T-helper 9 cell (primary cell): ENCODE measurements around the gene MEGF6.

Experiments
- DNase-seq: peaks from one replicate; pipeline ENCODE4 v3.0.0-alpha.2; 2020

The MEGF6 gene

DNA sequence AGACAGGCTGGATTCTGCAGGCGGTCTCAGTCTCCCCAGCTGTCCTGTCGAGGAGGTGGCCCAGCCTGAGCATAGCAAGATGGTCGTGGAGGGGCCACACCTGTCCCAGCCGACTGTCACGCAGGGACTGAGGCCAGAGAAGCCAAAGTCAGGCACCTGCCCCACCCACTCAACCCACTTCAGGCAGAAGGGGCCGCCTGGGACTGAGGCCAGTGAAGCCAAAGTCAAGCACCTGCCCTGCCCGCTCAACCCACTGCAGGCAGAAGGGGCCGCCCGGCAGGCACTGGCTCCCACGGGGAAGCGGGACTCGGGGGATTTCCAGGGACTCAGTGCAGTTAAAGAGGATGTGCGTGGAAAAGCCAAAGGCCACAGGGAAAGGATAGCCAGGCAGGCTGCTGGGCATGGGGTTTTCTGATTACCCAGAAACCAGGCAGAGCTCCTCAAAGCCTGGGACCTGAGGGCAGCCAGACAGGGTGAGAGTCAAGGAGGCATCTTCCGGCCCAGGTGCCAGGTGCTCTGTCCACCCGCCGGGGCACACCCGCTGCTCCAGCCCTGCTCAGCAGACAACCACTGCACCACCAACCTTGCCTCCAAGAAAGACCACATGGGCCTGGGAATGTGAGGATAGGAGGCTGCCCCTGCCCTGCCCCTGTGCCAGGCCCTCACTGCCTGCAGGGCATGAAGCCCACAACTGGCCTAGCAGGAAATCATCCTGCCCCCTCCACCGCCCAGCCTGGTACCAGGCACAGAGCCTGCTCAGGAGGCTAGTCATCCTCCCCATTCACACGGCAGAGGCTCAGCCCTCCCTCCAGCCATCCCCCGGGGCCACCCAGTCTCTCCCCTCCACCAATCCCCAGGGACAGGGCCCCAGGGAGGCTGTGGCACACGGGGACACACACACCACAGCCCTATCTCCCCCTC is 41.0 kb downstream of the MEGF6 start:
- no peak for DNase-seq

DNA sequence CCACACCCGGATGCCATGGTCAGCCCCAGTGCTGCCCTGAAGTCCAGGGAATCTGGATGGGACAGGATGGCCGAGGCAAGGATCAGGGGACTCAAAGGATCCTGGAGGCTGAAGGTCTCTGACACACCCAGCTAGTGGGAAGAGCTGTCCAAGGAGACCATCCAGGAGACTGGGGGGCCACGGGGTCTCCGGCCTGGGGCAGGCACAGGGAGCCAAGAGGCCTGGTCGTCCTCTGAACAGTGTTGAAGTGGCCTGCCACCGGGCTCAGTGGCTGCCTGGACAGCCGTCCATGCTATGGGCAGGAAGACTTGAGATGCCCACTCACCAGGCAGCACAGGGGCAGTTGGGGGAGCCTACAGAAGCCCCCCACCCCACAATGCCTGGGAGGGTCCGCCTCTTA is 41.9 kb downstream of the MEGF6 start:
- no peak for DNase-seq

DNA sequence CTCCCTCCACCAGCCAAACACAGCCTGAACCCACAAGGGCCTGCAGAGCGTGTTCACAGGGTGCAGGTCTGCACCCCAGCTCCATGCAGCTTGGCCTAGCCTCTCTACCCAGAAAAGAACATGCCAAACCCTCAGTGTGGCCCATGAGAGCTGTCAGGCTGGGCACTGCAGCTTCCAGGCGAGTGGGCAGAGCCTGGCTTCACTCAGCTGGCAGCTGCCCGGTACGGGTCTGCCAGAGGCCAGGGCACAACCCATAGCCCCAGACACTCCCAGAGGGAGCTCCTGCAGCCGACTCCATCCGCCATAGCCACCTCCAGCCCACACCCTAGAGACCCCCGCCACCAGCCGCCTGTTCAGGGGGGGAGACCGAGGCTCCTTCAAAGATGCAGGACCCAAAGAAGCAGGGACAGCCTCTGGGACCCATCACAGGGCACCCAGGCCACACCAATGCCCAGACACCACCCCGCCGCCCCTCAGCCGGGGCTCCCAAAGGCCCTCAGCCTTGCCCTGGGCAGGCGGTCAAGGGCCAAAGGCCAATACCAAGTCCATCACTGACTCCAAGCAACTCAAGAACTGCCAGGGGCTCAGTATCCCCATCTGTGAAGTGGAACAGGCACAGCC is 42.4 kb downstream of the MEGF6 start:
- no peak for DNase-seq

DNA sequence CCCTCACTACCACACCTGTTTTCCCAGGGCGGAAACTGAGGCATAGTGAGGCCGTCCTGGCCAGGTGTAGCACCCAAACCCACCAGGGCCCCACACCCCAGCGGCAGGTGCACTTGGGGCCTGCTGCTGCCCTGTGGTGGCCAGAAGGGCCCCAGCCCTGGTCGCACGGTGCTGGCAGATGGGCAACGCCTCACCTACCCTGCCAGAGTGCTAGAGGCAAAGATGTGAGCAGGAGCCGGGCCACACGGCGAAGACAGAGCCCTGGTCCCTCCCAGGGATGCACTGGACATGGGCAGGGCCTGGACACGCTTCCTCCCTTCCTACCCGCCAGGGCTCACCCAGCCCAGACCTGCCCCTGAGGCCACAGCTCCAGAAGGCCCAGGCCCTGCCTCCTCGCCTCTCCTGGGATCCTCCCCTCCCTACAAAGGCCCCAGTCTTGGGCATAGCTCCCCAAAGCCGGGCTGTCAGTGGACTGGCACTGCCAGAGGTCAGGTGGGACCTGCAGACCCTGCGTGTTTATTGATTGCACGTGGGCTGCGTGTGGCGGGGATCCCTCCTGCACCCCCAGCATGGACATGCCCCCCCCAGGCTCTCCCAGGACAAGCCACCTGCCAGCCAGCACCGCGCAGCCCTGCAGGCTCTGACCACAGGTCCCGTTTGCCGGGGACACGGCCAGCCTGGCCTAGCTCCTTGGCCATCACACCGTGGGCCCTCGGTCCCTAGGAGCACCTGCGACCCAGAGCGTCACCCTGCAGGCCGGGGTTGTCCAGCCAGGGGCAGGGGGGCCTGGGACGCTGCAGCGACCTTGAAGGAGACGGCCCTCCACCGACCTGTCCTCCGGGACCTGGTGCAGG is 44.1 kb downstream of the MEGF6 start:
- DNase-seq: no peak

DNA sequence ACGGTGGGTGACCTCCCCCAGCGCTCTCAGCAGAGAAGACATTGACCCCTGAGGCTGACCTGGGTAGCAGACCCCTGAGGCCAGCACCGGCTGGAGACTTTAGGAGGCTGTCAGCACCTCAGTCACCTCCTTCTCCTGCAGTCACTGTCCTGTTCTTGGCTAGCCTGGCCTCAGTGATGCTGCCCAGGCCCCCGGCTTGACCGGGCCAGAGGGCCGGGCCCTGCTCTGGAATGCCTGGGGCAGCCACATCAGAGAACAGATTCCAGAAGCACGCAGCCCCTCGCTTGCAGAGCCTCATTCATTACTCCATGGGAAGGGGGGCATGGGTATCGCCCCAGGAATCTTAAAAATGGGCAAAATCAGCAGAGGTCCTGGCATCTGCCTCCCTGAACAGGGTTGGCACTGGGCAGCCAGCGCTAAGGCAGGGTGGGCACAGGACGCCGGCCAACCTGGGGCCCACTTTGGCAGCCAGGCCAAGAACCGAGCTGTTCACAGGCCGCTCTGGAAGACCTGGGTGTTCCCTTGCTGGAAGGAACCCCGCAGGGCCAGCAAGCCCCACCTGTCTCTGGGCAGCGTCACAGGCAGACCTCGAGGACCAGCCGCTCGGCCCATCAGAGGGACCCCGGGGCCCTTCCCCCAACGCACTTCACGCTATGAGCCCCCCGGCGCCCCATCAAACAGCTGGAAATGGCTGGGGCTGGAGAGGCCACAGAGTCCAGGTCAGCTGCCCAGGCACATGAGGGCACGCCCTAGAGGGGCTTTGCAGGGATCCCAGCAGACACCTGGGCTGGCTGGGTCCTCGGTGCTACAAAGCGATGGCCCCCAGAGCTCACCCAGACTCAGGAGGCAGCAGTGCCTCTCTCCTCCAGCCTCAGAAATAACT is 45.1 kb downstream of the MEGF6 start:
- no peak for DNase-seq

DNA sequence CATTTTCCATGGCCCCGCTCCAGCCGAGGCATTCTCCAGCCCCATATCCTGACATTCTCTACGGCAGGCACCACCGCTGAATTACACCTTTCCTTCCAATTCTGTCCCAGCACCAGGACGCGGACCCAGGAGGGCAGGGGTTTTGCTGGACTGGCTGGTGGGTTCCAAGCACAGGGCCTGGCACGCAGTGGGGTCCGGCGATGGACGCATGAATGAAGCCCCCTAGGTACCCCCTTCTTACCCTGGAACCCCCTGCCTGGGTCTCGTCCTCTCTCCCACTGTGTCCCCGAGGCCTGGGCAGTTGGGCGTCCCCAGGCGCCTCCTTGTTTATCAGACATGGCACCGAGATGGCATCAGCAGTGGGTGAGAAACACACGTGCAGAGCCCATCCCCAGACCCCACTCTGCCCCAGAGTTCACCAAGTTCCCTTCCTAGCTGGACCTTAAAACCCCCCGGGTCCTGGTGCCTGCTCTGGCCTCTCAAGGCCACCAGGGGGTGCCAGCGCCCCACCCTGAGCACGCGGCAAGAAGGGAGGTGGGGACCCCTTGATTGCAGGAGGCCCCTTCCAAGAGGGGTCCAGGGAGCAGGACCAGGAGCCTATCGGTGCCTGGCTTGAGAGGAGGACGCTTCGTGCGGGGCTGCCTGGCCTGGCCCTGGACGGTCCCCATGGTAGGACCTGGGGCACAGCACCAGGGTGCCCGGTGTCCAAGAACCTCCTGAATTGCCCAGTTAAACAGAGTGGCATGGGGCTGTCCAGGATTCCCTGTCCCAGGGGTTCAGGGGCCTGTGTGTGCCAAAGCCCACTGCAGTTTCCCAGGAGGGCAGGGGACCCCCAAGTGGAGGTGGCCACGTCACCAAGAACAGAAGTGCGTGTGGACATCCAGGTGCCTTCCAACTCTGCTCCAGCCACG is 46.1 kb downstream of the MEGF6 start:
- DNase-seq: peak; percentile 13

DNA sequence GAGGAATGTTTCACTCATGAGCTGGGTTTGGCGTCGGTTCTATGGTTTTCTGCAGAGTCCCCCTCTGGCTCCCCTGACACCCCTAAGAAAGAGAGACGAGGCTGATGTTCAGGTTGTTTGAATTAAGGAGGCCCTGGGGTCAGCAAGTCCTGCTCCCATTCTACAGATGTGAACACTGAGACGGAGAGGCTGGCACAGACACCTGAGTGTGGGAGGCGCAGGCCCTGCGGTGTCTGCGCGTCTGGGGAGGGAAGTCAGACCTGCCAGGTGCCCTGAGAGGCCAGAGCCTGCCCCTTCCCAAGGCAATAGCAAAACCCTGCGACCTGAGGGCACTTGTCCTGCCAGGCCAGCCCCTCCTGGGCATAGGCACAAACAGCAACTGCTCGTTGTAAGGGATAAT is 47.7 kb downstream of the MEGF6 start:
- DNase-seq: no peak

DNA sequence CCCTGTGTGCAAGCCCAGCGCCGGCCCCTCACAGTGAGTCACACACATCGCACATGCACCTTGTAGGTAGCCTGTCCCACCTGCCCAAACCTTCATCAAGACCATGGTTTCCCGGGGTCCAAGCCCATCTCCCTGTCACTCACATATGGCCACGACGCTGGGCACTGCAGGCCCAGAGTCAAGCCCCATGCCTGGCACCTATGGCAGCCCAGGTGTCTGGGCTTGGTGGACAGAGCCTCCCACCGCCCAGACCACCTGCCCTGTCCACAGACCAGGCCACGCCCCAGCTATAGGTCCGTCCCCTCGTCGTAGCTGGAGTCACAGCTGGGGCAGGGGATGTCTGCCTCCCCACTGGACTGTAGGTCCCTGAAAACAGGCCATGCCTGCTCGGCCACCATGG is 48.2 kb downstream of the MEGF6 start:
- DNase-seq: no peak

DNA sequence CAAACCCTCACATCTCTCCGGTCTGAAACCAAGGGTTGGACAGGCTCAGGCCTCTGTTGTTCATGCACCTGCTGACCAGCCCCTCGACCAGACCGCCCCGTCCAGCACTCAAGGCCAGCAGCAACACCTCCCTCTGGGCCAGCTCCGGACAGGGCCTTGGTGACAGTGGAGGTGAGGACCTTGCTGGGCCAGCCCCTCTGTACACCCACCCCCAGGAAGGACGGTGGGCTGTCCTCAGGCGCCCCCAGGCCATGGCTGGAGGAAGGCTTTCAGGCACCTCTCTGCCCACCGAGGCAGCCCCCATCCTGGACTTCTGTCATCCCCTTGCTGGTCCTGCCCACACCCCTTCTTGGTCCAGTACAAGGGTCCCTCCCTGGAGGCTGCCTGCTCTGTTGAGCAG is 48.6 kb downstream of the MEGF6 start:
- DNase-seq: no peak

DNA sequence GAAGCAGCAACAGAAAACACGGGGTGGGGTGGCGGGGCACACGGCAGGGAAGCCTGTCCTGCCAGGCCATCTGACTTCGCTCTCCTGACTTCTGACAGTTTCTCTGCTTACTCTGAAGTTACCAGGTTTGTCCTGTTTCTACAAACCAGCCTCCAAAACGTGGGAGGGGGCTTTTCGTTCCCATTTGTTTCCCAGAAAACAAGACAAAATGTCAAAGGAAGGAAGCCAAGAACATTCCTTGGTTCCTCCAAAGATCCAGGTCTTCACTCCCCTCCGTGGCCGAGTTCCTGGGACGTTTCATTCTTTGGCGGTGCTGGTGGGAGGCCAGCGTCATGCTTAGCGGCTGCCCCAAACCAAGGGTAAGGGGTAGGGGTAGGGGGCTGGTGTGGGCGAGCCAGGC is 49.6 kb downstream of the MEGF6 start:
- no peak for DNase-seq

DNA sequence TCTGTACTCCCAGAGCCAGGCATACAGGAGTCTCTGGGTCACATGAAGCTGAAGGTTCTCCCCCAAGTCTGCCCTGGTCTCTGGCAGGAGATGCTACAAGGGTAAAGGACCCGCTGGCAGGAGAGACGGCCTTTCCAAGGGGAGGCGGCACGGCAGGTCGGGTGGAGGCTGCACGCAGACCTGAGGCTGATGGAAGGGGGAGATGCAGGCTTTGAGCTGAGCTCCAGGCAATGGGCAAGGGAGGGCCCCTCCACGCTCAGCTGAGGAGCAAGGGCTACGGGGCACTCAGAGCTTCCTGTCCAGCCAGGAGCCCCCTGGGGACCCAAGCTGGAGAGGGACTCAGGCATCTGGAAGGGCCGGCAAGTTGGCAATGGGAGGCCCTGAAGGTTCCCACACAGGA is 50.3 kb downstream of the MEGF6 start:
- DNase-seq: no peak

DNA sequence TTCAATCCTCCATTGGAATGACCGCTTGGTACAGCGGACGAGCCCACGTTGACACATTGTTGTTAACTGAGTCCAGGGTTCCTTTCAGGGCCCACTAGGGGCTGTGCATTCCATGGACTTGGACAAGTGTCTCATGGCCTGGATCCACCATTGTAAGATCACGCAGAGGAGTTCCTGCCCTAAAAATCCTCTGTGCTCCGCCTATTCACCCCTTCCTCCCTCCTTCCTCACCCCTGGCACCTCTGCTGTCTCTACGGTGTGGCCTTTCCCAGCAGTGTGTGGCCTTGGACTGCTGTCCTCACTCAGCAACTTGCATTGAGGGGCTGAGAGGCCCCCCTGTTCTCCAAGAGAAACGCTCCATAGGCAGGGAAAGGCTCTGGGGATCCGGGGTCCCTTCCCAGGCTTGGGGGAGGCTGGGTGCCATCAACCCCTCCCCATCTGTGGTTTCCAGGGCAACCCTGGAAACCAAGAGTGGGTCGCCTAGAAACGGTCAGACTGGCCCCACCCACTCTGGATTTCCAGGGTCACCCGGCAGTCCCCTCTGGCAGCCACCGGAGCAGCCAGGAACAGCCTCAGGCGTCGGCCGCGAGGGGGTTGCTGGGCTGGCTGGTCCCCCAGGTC is 50.9 kb downstream of the MEGF6 start:
- no peak for DNase-seq

DNA sequence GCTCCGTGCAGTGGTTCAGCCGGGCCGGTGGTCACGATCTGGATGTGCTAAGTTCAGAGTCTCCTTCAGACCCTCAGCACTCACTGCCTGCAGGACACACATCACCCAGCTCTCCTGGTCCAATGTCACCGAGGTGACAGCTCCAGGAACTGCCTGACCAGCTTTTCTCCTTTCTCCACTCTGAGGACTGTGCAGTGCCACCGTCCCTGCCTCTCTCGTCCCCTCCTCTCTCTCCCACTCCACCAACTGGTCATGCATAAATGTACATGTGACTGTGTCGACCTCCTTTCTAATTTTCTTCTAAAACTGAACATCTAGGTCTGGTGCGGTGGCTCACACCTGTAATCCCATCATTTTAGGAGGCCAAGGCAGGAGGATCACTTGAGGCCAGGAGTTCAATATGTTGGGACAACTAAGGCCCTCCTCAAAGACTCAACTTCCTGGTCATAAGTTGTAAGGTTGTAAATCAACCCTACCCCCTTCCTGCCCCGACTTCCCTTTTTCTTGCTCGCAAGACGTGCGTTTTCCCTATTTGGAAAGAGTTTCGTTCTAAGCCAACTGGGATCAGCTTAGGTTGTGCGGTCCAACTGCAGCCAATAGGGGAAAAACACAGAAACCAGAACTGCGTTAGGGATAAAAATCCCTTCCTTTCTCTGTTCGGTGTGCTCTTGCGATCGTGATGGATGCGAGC is 53.1 kb downstream of the MEGF6 start:
- DNase-seq: no peak

DNA sequence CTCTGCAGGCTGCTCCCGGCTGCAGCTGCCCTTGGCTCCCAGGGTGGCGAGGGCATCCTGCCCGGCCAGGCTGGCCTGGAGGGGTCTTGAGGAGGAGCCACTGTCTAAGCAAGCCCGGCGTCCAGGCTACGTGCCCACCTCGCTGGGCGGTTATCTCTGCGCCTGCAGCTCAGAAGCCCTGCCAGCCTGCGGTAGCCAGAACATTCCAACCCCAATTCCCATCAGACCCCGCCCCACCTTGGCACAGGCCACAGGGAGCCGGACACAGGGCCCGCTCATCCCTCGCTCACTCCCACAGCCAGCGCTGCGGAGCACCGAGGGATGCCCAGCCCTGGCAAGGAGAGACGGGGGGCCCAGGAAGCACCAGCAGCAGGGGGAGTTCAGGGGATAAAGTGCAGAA is 53.9 kb downstream of the MEGF6 start:
- no peak for DNase-seq

DNA sequence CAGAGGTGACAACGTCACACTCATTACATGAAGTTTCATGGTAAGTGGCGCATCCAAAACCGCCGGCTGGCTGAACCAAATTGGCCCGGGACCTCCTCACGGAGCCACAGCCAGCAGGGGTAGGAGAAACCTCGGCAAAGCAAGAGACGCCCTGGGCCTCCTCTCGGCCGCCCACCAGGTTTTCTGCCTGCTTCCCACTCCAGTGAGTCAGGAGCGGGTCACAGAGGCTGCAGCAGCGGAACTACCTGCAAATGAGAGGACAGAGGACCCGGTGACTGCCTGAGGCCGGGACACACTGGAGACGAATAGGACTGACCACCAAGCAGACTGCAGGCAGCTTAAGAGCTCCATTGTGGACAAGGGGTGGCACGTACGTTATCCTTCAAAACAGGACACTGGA is 55.0 kb downstream of the MEGF6 start:
- no peak for DNase-seq

DNA sequence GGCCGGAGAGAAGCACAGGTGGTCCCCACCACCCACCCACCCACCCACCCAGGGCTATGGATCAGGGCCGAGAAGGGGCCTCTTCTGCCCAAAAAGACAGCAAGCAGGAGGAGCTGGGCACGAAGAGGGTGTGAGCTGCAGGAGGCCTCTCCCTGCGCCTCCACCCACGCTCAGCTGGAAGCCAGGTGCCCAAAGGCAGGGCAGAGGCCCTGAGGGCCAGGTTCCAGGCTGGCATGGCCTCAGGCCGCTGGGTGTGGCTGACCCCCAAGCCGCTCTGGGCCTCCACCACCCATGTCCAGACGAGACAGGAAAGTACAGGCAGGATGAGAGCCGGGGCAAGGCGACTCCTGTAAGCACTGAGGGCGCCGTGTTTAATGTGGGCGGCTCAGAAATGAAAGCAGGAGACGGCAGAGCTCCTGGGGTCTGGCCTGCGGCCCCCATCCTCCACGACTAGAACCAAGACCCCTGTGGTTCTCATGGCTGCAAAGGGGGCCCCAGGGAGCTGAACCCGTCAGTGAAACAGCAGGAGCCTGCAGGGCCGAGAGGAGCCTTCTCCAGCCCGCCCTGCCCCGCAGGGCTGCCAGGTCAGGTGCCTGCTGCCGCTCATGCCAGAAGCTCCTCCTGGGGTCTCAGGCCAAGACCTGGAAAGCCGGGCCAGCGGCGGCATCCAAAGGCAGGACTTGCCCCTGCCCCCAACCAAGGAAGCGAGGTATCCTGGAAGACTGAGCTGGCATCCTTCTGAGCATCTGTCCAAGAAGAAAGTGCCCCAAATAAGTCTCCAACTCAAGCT is 56.0 kb downstream of the MEGF6 start:
- no peak for DNase-seq

DNA sequence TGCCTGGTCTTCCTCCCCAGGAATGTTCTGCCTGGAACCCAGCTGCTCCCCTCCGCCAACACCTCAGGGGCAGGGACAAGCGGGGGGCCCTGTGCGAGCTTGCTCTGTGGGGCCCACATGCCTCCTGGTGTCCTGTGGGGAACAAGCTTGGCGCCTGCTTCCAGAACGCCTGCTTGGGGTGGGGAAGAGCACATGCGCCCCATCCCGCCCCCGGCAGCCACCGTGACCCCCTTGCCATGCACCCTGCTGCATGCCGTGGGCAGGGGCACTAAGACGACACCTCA is 57.4 kb downstream of the MEGF6 start:
- DNase-seq: no peak

DNA sequence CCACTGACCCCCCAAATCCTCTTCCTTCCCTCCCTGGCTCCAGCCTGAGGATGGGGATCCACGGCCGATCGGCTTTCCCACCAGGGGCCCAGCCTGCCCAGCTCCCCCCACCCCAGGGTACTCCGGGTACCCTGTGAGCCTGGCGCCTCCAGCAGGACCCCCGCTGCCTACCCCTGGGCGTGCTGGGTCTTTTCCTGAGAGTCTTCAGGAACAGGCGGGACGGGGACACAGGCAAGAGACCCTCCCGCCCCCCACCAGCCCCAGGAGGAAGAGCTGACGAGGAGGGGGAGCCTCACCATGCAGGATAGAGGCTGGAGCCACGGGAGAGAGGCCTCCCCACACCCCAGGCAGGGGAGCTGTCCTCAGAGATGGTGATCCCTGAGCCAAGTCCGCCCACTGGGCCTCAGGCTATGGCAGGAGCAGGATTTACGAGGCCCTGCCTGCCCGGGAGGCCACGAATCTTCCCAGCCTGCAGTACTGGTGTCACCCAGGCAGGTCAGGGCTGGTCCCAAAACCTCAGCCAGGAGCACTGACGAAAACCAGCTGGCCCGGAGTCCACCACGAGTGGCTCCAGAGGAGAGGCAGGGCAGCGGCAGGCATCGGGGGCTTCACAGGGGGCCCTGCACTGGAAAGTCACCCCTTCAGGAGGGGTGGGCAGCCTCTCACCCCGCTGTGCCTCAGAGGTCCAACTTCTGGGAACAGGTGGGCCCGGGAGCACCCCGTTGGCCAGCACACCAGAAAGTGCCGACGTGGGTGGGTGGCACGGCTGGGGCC is 58.0 kb downstream of the MEGF6 start:
- DNase-seq: no peak

DNA sequence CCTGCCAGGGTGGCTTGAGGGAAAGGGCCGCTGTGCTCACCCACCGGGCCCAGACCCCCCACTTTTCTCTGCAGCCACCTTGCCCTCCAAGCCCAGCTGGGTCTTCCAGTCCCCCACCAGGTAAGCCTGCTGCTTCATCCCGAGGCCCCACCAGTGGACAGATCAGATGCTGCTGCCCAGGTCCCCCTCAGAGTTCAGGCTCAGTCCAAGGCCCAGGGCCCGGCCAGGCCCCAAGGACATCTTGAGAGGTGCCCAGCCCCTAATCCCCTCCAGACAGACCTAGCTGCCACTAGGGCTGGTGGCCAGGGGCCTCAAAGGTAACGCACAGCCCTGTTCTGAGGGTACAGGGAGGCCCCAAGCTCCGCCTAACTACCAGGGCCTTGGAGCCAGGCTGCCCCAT is 58.6 kb downstream of the MEGF6 start:
- no peak for DNase-seq
